ENCODE data around the gene MYL2. TPM values are rescaled to one million over a fixed set of nuclear protein-coding genes. Genes with fewer than 3 reads are reported as not detected.

MYL2 gene
- total RNA-seq, 4 donors from 2014 or later = not detected

GRCh38 chr12:110861729-110862128, 58.6 kb downstream of the MYL2 start:
- H3K27ac ChIP-seq = no peak overlapping the region
- no peaks in the 10 kb centered on the region for H3K4me1 ChIP-seq
- H3K27me3 ChIP-seq = no peaks in the 10 kb centered on the region
- 80% methylated on average over 7 of the region's 7 CpGs for WGBS
- DNase-seq (ENCODE audit: low spot score in 2 of 2) = no peak
- no peaks in the 10 kb centered on the region for H3K9me3 ChIP-seq
- H3K4me3 ChIP-seq = no peak overlapping the region
- H3K36me3 ChIP-seq = no peaks in the 10 kb centered on the region
- TF ChIP-seq POLR2AphosphoS5 (IDR thresholded peaks at IDR 0.05) (no peak), EP300 (IDR thresholded peaks at IDR 0.05) (no peak), POLR2A (IDR thresholded peaks at IDR 0.05) (no peak), CTCF (IDR thresholded peaks at IDR 0.05) (no peak)

Other genes with a start within 250 kb of the MYL2 start
- gene HVCN1, start 231.5 kb downstream of the MYL2 start, total RNA-seq = 1 to 10 TPM; 1.3 to 6.0 (median 1.9) TPM
- 100 to 1,000 TPM in 2 of 4 donors, 10 to 100 TPM in 2; 83.6 to 107 (median 100) TPM for gene PPP1CC, start 177.7 kb downstream of the MYL2 start, total RNA-seq
- gene CCDC63, start 73.6 kb downstream of the MYL2 start, total RNA-seq = not detected
- gene CUX2, start 113.6 kb upstream of the MYL2 start, total RNA-seq = 1 to 10 TPM in 1 of 4 donors, under 1 TPM in 2, not detected in 1; 0.23 to 1.7 (median 0.47) TPM

All from suprapubic skin (tissue), 4 donors.